ENCODE measurements around the gene CFP.

Gene CFP

DNA sequence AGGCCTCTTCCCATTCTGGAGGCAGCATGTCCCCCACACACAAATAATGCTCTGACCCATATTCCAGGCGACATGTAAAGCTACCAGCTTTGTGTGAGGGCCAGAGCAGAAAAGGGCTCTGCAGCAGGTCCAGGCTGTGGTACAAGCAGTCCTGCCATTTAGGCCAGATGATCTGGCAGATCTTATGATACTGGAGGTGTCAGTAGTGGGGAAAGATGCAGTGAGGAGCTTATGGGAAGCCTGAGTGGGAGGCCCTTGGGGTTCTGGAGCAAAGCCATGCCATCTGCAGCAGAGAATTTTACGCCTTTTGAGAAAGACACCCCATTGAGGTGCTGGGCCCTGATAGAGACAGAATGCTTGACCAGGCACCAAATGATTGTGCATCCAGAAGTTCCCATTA lies 17.8 kb downstream of the CFP start:
- H3K4me2 ChIP-seq (ENCODE audit: low read length) = no peak overlapping the region
- TF ChIP-seq EZH2phosphoT487 (IDR thresholded peaks at IDR 0.05; ENCODE audit: borderline replicate concordance, low read length) (no peak), CTCF (IDR thresholded peaks at IDR 0.05; ENCODE audit: low read depth, low read length, poor library complexity, severe bottlenecking) (no peak)
- no peaks in the 10 kb centered on the region for H3K9me2 ChIP-seq (replicated peaks; ENCODE audit: control insufficient read depth, low read length)
- H4K20me1 ChIP-seq (ENCODE audit: control insufficient read depth, insufficient read depth, low read depth, low read length) = no peaks in the 10 kb centered on the region
- no peaks in the 10 kb centered on the region for H3K9me3 ChIP-seq (ENCODE audit: control insufficient read depth, insufficient read depth, low read length)
- H3K4me3 ChIP-seq (ENCODE audit: low read length) = no peak overlapping the region
- H3K36me3 ChIP-seq (ENCODE audit: control insufficient read depth, low read length) = no peaks in the 10 kb centered on the region
- no peaks in the 10 kb centered on the region for H3K79me2 ChIP-seq (ENCODE audit: control insufficient read depth, low read length)
- H3K27ac ChIP-seq (ENCODE audit: low read depth, low read length) = no peak overlapping the region
- H3K27me3 ChIP-seq (ENCODE audit: control insufficient read depth, low read length) = no peaks in the 10 kb centered on the region; the same call in 1 of the 2 replicates
- no peaks in the 10 kb centered on the region for H3K4me1 ChIP-seq (ENCODE audit: control insufficient read depth, low read length)
- H3F3A ChIP-seq (ENCODE audit: control insufficient read depth, insufficient read depth) = no peaks in the 10 kb centered on the region

DNA sequence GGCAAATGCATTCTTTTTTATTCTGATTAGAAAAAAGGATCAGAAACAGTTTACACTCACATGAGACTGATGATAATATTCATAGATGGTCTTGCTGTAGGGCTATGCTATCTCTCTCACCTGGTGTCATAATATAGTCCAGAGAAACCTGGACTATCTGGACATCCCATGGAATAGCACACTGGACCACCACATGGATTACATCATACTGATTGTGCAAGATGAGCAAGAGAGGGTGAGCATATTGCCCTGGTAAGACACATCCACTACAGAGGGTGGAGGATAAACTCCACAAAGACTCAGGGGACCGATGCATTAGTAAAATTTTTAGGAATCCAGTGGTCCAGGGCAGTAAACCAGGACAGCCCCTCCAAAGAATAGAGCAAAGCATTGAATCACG lies 18.2 kb downstream of the CFP start:
- H3F3A ChIP-seq (ENCODE audit: control insufficient read depth, insufficient read depth) = no peaks in the 10 kb centered on the region
- TF ChIP-seq CTCF (IDR thresholded peaks at IDR 0.05; ENCODE audit: low read depth, low read length, poor library complexity, severe bottlenecking) (no peak), EZH2phosphoT487 (IDR thresholded peaks at IDR 0.05; ENCODE audit: borderline replicate concordance, low read length) (no peak)
- H3K27ac ChIP-seq (ENCODE audit: low read depth, low read length) = no peak overlapping the region
- no peak overlapping the region for H3K4me2 ChIP-seq (ENCODE audit: low read length)
- H3K36me3 ChIP-seq (ENCODE audit: control insufficient read depth, low read length) = no peaks in the 10 kb centered on the region
- H3K9me3 ChIP-seq (ENCODE audit: control insufficient read depth, insufficient read depth, low read length) = no peaks in the 10 kb centered on the region
- no peaks in the 10 kb centered on the region for H4K20me1 ChIP-seq (ENCODE audit: control insufficient read depth, insufficient read depth, low read depth, low read length)
- H3K79me2 ChIP-seq (ENCODE audit: control insufficient read depth, low read length) = no peaks in the 10 kb centered on the region
- H3K27me3 ChIP-seq (ENCODE audit: control insufficient read depth, low read length) = no peaks in the 10 kb centered on the region; the same call in 1 of the 2 replicates
- no peaks in the 10 kb centered on the region for H3K9me2 ChIP-seq (replicated peaks; ENCODE audit: control insufficient read depth, low read length)
- H3K4me3 ChIP-seq (ENCODE audit: low read length) = no peak overlapping the region
- no peaks in the 10 kb centered on the region for H3K4me1 ChIP-seq (ENCODE audit: control insufficient read depth, low read length)

DNA sequence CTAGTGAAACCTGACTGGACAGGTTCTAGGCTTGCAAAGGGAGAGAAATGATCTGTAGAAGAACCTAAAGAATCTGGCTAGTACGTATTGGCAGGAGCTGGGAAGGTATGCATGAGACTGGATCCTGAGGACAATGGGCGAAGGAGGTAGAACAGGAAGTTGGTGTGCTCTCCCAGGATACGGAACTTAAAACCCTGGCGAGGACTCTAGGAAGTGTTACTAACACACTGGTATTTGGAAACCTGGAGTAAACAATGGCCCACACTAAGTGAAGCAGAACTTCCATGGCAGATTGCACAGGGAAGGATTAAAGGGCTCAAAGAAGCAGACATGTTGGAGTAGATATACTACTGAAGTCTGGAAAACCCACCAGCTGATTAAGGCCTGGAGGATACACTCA lies 19.2 kb downstream of the CFP start:
- no peaks in the 10 kb centered on the region for H4K20me1 ChIP-seq (ENCODE audit: control insufficient read depth, insufficient read depth, low read depth, low read length)
- H3K27ac ChIP-seq (ENCODE audit: low read depth, low read length) = no peak overlapping the region
- no peaks in the 10 kb centered on the region; the same call in 1 of the 2 replicates for H3K27me3 ChIP-seq (ENCODE audit: control insufficient read depth, low read length)
- H3K4me1 ChIP-seq (ENCODE audit: control insufficient read depth, low read length) = no peaks in the 10 kb centered on the region
- H3K36me3 ChIP-seq (ENCODE audit: control insufficient read depth, low read length) = no peaks in the 10 kb centered on the region
- no peaks in the 10 kb centered on the region for H3K9me3 ChIP-seq (ENCODE audit: control insufficient read depth, insufficient read depth, low read length)
- no peaks in the 10 kb centered on the region for H3K79me2 ChIP-seq (ENCODE audit: control insufficient read depth, low read length)
- no peaks in the 10 kb centered on the region for H3F3A ChIP-seq (ENCODE audit: control insufficient read depth, insufficient read depth)
- H3K4me2 ChIP-seq (ENCODE audit: low read length) = no peak overlapping the region
- no peaks in the 10 kb centered on the region for H3K9me2 ChIP-seq (replicated peaks; ENCODE audit: control insufficient read depth, low read length)
- H3K4me3 ChIP-seq (ENCODE audit: low read length) = no peak overlapping the region
- TF ChIP-seq CTCF (IDR thresholded peaks at IDR 0.05; ENCODE audit: low read depth, low read length, poor library complexity, severe bottlenecking) = no peak
